ENCODE measurements around the gene TDRD10.

DNA sequence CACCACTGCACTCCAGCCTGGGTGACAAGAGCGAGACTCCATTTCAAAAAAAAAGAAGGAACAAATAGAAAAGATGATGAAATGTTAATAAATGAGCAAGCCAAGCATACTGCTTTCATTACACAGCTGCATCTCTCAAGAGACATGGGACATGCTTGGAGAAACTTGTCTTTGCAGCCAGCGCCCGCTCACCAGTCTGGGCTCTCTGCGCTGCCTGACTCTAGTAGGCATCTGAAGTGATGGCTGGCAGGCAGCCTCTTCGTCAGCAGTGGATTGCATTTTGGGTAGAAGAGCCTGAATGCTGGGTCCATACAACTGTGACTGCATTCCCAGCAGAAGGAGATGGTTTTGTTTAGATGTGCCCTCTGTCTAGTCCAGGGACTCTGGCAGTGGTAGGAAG lies 48.9 kb upstream of the TDRD10 start:
- TF ChIP-seq, protein P1, sequence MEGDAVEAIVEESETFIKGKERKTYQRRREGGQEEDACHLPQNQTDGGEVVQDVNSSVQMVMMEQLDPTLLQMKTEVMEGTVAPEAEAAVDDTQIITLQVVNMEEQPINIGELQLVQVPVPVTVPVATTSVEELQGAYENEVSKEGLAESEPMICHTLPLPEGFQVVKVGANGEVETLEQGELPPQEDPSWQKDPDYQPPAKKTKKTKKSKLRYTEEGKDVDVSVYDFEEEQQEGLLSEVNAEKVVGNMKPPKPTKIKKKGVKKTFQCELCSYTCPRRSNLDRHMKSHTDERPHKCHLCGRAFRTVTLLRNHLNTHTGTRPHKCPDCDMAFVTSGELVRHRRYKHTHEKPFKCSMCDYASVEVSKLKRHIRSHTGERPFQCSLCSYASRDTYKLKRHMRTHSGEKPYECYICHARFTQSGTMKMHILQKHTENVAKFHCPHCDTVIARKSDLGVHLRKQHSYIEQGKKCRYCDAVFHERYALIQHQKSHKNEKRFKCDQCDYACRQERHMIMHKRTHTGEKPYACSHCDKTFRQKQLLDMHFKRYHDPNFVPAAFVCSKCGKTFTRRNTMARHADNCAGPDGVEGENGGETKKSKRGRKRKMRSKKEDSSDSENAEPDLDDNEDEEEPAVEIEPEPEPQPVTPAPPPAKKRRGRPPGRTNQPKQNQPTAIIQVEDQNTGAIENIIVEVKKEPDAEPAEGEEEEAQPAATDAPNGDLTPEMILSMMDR (IDR thresholded peaks at IDR 0.05; ENCODE audit: borderline replicate concordance, extremely low read depth, low read length, poor library complexity, severe bottlenecking), result no peak
- no peak for TF ChIP-seq EZH2 (IDR thresholded peaks at IDR 0.05; ENCODE audit: borderline replicate concordance, low read depth, low read length, severe bottlenecking)
